ENCODE data around the gene OPTC. TPM values are rescaled to one million over a fixed set of nuclear protein-coding genes. Genes with fewer than 3 reads are reported as not detected.

The OPTC gene
- total and polyA plus RNA-seq, 2 of the 8 experiments (the other 6 are each of a cell fraction or from before 2014, with no cell fraction given), result 1.1 to 4.0 TPM

- TF ChIP-seq CTCF (IDR thresholded peaks at IDR 0.05; ENCODE audit: control extremely low read depth in 1 of 3, insufficient read depth in 1 of 3, low read depth in 1 of 3, low read length in 3 of 3) (no peak), MAX (IDR thresholded peaks at IDR 0.05) (no peak), MAFK (IDR thresholded peaks at IDR 0.05; ENCODE audit: low read depth, low read length) (no peak), PHF8 (conservative IDR thresholded peaks at IDR 0.05; ENCODE audit: low read depth, low read length) (no peak), ATF3 (IDR thresholded peaks at IDR 0.05; ENCODE audit: insufficient read depth, low read depth, low read length) (no peak), NANOG (IDR thresholded peaks at IDR 0.05; ENCODE audit: insufficient read depth, low read depth, low read length, poor library complexity, severe bottlenecking) (no peak), TEAD4 (IDR thresholded peaks at IDR 0.05; ENCODE audit: low read depth, low read length) (no peak), SIX5 (IDR thresholded peaks at IDR 0.05; ENCODE audit: low read depth, low read length) (no peak)
Observed at GRCh38 chr1:203478986-203479385, 15.0 kb upstream of the OPTC start (continued).
